ENCODE measurements around the gene TSKS.

- TF ChIP-seq CEBPB (IDR thresholded peaks at IDR 0.05) (no peak), EP300 (IDR thresholded peaks at IDR 0.05; ENCODE audit: borderline replicate concordance) (no peak), TAF1 (IDR thresholded peaks at IDR 0.05; ENCODE audit: low read depth) (no peak), ZBTB7A (IDR thresholded peaks at IDR 0.05; ENCODE audit: low read depth) (no peak), TEAD4 (IDR thresholded peaks at IDR 0.05) (no peak), CREB1 (IDR thresholded peaks at IDR 0.05; ENCODE audit: low read depth) (no peak), RAD21 (IDR thresholded peaks at IDR 0.05; ENCODE audit: low read depth) (no peak), REST (IDR thresholded peaks at IDR 0.05; ENCODE audit: low read depth) (no peak), YY1 (IDR thresholded peaks at IDR 0.05; ENCODE audit: low read depth) (no peak), EGR1 (IDR thresholded peaks at IDR 0.05) (no peak)
- TF ChIP-seq, protein P1, sequence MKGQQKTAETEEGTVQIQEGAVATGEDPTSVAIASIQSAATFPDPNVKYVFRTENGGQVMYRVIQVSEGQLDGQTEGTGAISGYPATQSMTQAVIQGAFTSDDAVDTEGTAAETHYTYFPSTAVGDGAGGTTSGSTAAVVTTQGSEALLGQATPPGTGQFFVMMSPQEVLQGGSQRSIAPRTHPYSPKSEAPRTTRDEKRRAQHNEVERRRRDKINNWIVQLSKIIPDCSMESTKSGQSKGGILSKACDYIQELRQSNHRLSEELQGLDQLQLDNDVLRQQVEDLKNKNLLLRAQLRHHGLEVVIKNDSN (IDR thresholded peaks at IDR 0.05), result no peak
Measured at GRCh38 chr19:49713236-49713845, 49.8 kb downstream of the TSKS start.
